ENCODE results near the gene MRPL48.

GRCh38 chr11:73812234-73812633 lies 24.6 kb downstream of the MRPL48 start:
- no peak for TF ChIP-seq POLR2AphosphoS5 (IDR thresholded peaks at IDR 0.05; ENCODE audit: insufficient read depth in 1 of 2, low read depth in 1 of 2)
- TF ChIP-seq CTCF (IDR thresholded peaks at IDR 0.05): no peak

All from vagina (tissue), 2 donors.